HepG2 (cell line): ENCODE results near the gene SPG7. TPM values are rescaled to one million over a fixed set of nuclear protein-coding genes. Genes with fewer than 3 reads are reported as not detected.

Experiments used
- BATF2 ChIP-seq: sonication (generic); formaldehyde crosslinking; IDR thresholded peaks from 2 replicates; pipeline ENCODE4 v1.8.0; 2022; ENCODE audit warnings: mild to moderate bottlenecking, missing genetic modification reagents, moderate library complexity
- BRD4 ChIP-seq: sonication (generic); formaldehyde crosslinking; IDR thresholded peaks from 2 replicates; pipeline ENCODE4 v1.4.0; 2020; ENCODE audit warnings: missing genetic modification reagents
- CHD2 ChIP-seq: IDR thresholded peaks from 2 replicates; pipeline ENCODE4 v1.6.1; 2011; ENCODE audit warnings: low read depth, low read length, improper control_type of control experiment
- ESRRA ChIP-seq: sonication (generic); formaldehyde crosslinking; IDR thresholded peaks from 2 replicates; pipeline ENCODE4 v1.5.1; 2020; ENCODE audit warnings: mild to moderate bottlenecking, low read depth, missing genetic modification reagents
- FOXO1 ChIP-seq: sonication (generic); formaldehyde crosslinking; IDR thresholded peaks from 2 replicates; pipeline ENCODE4 v1.4.0; 2020; ENCODE audit warnings: missing genetic modification reagents
- GTF2F1 ChIP-seq: fragments of 150-350 bp; IDR thresholded peaks from 2 replicates; pipeline ENCODE4 v1.6.1; 2014; ENCODE audit warnings: low read length
- KLF13 ChIP-seq: sonication (generic); formaldehyde crosslinking; IDR thresholded peaks from 2 replicates; pipeline ENCODE4 v1.4.0; 2020; ENCODE audit warnings: mild to moderate bottlenecking, missing genetic modification reagents
- PHF21A ChIP-seq: sonication (generic); formaldehyde crosslinking; IDR thresholded peaks from 2 replicates; pipeline ENCODE4 v1.5.0; 2020; ENCODE audit warnings: mild to moderate bottlenecking, missing genetic modification reagents
- RNF2 ChIP-seq: fragments of 450-650 bp; conservative IDR thresholded peaks from 2 replicates; pipeline ENCODE4 v1.6.1; 2016; ENCODE audit warnings: low read depth
- ZBTB40 ChIP-seq, 2 experiments: fragments of 450-650 bp in 1 of 2; sonication (generic) in 1 of 2; formaldehyde crosslinking in 1 of 2; IDR thresholded peaks; 2 replicates each; pipeline versions ENCODE4 v1.6.1 to v1.8.0; 2016 to 2022; ENCODE audit warnings: antibody characterized with exemption in 1 of 2, mild to moderate bottlenecking in 1 of 2, missing genetic modification reagents in 1 of 2
- ZNF180 ChIP-seq: sonication (generic); formaldehyde crosslinking; IDR thresholded peaks from 2 replicates; pipeline ENCODE4 v1.4.0; 2020; ENCODE audit warnings: low read depth, missing genetic modification reagents, borderline replicate concordance
- ZNF263 ChIP-seq: sonication (generic); formaldehyde crosslinking; IDR thresholded peaks from 2 replicates; pipeline ENCODE4 v1.4.0; 2020; ENCODE audit warnings: missing genetic modification reagents
- ZNF710 ChIP-seq: sonication (generic); formaldehyde crosslinking; IDR thresholded peaks from 2 replicates; pipeline ENCODE4 v1.5.0; 2020; ENCODE audit warnings: mild to moderate bottlenecking, missing genetic modification reagents, borderline replicate concordance
- ZNF816 ChIP-seq: sonication (generic); formaldehyde crosslinking; IDR thresholded peaks from 2 replicates; pipeline ENCODE4 v1.8.0; 2022; ENCODE audit warnings: missing genetic modification reagents, mild to moderate bottlenecking, borderline replicate concordance
- polyA plus RNA-seq, 8 experiments: library from polyadenylated mRNA; depleted of rRNA in 3 of 8; stranded (reverse) in 7 of 8; unstranded in 1 of 8; fragments of >200 nt; fragmentation: Illumina TruSeq in 4 of 8; extraction: Trizol in 4 of 8; gene quantifications; 2 replicates each; pipeline versions ENCODE4 v1.2.1 to v1.2.3, GENCODE V29; 2011 to 2016; ENCODE audit warnings: low read depth in 4 of 8, missing spikeins in 1 of 8, mixed read lengths in 1 of 8; ENCODE audit not compliant: insufficient read depth in 1 of 8
- total RNA-seq, 5 experiments: library from RNA; depleted of rRNA; stranded (reverse); fragments of >200 nt; fragmentation: Illumina TruSeq; extraction: Trizol; gene quantifications; 2 replicates each; pipeline ENCODE4 v1.2.3, GENCODE V29; 2016; ENCODE audit warnings: low read depth in 1 of 5
- TF ChIP-seq, protein P1 (sequence below): sonication (generic); formaldehyde crosslinking; IDR thresholded peaks from 2 replicates; pipeline ENCODE4 v1.9.0; 2022; ENCODE audit warnings: missing genetic modification reagents, mild to moderate bottlenecking, borderline replicate concordance

SPG7 gene
- total and polyA plus RNA-seq, 2 of the 13 experiments (the other 11 are each of a cell fraction or from before 2014, with no cell fraction given), result 66.0 to 136 TPM

GRCh38 chr16:89572485-89573205, 64.4 kb downstream of the SPG7 start (continued):
- TF ChIP-seq ZNF180, result no peak
- TF ChIP-seq, protein P1, sequence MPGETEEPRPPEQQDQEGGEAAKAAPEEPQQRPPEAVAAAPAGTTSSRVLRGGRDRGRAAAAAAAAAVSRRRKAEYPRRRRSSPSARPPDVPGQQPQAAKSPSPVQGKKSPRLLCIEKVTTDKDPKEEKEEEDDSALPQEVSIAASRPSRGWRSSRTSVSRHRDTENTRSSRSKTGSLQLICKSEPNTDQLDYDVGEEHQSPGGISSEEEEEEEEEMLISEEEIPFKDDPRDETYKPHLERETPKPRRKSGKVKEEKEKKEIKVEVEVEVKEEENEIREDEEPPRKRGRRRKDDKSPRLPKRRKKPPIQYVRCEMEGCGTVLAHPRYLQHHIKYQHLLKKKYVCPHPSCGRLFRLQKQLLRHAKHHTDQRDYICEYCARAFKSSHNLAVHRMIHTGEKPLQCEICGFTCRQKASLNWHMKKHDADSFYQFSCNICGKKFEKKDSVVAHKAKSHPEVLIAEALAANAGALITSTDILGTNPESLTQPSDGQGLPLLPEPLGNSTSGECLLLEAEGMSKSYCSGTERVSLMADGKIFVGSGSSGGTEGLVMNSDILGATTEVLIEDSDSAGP (CRISPR knock-in tag), result peak; percentile 47; the same call in 1 of the 2 replicates
- TF ChIP-seq ZBTB40 (IDR thresholded peaks at IDR 0.05), result no peak
- TF ChIP-seq ZBTB40 (CRISPR knock-in tag; IDR thresholded peaks at IDR 0.05), result peak; percentile 62
- TF ChIP-seq GTF2F1, result no peak
- peak; percentile 77 for TF ChIP-seq ZNF710 (CRISPR knock-in tag)
- no peak for TF ChIP-seq CHD2
- TF ChIP-seq KLF13 (CRISPR knock-in tag), result 0 out of 2 replicates have a peak, but pooled peaks have one; percentile 14
- peak; percentile 91 for TF ChIP-seq ESRRA (CRISPR knock-in tag)
- TF ChIP-seq BRD4 (CRISPR knock-in tag), result peak; percentile 24; the same call in 1 of the 2 replicates
- TF ChIP-seq FOXO1 (CRISPR knock-in tag), result no peak; the same call in 1 of the 2 replicates
- no peak for TF ChIP-seq RNF2
- 0 out of 2 replicates have a peak, but pooled peaks have one; percentile 47 for TF ChIP-seq BATF2 (CRISPR knock-in tag)
- TF ChIP-seq PHF21A (CRISPR knock-in tag), result peak; percentile 91
- peak; percentile 99 for TF ChIP-seq ZNF263 (CRISPR knock-in tag)
- TF ChIP-seq ZNF816 (CRISPR knock-in tag), result 0 out of 2 replicates have a peak, but pooled peaks have one; percentile 35
